HG03460 (cell line): ENCODE data around the gene EHD4.

Experiments
- ATAC-seq: cut with Tn5 transposase; IDR thresholded peaks from one replicate; pipeline ENCODE4 v1.9.1; 2021; ENCODE audit not compliant: unreplicated experiment

The EHD4 gene

DNA sequence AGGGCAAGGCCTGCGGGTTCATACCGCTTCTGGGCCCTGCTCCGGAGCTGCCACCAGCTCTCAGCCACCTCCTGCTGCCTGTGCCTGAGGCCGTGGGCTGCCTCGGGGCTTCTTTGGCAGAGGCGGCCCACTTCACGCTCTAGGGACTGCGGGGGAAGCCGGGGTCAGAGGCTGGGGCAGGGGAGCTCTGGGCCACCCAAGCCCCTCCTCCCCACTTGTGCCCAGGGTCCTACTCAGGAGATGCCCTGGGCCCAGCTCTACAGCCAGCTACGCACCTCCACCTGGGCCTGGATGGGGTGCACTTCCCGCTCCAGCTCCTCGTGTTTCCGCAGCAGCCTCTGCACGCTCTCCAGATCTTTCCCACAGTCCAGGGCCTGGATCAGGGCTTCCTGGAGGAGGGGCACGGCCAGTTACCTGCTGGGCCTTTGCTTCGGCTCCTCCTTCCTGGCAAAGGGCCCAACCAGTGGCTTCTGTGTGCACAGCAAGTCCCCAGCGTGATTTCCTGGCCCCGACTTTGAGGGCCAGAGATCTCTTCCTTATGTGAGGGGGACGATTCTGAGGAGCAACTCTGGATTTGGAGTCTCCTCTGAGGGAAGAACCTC lies 109.7 kb downstream of the EHD4 start:
- ATAC-seq, result no peak

DNA sequence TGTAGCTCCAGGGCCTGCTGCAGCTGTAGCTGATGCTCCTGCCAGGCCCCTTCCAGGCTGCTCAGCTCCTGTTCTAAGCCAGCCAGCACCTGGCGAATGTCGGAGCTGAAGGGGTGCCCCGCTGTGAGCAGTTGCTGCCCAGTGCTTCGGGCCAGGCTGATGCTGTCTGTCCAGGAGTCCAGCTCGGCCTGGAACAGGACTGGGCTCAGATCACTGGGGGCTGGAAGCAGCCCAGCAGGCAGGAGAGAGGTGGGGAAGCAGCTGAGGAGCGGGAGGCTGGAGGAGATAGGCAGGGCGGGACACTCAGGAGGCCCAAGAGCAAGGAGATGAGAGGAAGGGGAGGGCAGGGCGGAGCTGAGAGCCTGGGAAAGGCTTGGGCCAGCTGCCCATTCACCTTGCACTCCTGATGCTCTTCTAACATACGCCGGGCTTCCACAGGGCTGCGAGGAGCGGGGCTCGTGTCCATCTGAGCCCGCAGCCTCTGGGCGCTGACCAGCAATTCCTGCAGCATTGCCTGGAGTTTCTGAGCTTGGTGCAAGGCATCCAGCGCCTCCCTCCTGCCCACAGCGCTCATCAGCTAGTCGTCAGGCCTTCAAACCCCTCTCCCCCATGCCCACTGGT lies 110.5 kb downstream of the EHD4 start:
- ATAC-seq, result no peak

DNA sequence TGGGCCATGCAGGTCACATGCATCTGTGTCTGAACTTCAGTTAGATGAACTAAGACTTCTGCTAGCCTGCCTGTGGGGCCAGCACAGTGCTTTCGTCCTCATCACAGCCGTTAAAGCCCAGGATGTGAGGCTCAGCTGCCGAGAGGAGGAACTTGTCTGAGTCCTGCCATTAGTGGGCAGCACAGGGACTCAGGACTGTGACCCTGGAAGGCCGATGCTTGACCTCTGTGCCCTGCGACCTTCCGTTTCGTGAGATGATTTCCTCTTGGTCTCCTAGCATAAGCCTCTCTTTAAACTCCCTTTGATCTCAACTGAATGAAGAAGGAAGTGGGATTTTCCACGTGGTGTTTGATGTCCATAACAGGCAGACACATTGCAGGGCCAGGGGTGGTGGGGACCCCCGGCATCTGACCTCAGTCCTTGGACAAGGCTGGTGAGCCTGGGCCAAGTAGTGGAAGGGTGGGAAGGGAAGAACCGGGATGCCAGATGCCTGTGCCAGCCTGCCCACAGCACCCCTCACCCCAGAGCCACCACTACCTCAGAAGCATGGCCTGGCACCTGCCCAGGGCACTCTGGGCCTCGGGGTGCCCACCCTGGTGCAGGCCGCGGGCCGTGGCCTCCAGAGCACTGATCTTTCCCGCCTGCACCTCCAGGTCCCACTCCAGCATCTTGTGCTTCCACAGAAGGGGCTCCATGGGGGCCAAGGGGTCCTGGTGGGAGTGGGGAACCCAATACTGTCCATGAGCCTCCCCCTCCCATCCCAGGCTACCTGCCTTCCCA lies 112.1 kb downstream of the EHD4 start:
- ATAC-seq, result no peak

DNA sequence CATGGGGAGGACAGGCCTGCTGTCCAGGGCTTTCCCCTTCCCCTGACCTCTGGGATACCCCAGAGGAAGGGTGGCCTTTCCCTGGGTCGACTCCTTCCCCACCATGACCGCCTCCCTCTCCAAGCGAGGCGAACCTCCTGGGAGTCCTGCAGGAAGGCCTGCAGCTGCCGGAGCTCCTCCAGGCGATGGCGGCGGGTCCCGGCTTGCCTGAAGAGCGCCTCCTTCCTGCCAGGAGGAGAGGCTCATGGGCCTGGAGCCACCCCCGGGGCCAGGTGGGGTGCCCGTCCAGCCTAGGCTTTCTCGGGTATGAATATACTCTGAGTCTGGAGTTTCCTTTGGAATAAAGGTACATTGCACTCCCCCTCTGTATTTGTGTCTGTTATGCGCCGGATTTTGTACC lies 113.6 kb downstream of the EHD4 start:
- ATAC-seq, result no peak

DNA sequence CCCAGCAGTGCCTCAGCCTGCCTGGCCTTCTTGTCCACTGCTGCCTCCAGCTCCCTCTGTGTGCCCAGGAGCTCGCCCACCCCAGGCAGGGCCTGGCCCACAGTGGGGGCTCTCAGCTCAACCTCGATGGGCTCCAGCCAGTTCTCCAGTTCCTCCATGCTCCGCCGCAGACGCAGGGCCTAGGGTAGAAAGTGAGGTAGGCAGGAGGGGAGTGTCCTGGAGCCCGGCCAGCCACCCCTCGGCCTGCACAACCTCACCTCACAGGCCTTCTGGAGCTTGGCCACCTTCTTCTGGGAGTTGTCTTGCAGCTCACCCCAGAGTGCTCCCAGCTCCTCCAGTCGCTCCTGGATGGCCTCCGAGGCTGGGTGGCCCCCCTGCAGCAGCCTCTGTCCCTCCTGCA lies 115.0 kb downstream of the EHD4 start:
- ATAC-seq, result no peak

DNA sequence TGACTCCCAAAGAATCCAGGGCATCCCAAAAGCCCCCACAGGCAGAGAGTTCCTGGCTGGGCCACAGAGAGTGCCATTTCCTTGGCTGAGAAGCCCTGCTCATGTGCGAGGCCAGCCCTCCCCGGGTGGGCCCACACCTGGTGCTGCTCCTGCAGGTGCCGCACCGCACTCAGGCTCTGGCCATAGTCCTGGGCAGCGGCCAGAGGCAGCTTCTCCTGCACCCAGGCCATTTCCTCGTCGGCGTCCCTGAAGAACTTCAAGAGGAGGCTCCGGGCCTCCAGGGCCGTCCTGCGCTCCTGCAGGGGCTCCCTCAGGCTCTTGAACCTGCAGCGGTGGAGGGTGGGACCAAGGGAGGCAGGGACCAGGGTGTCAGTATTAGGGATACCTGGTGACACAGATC lies 115.6 kb downstream of the EHD4 start:
- no peak for ATAC-seq

DNA sequence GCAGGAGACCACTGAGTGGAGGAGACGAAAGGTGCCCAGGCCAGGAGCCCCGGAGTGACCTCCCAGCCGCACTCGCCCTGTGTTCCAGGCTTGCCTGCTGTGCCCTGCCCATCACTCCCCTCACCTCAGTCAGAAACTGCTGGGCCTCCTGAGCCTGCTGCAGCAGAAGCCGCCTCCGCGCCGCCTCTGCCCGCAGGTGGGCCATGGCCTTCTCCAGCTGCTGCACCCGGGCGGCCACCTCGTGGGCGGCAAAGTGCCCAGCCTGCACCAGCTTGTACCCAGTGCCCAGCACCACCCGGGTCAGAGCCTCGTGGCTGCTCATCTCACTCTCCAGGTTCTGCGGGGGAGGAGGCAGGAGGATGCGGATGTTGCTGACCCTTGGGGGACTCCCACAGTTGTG lies 116.1 kb downstream of the EHD4 start:
- ATAC-seq, result no peak

DNA sequence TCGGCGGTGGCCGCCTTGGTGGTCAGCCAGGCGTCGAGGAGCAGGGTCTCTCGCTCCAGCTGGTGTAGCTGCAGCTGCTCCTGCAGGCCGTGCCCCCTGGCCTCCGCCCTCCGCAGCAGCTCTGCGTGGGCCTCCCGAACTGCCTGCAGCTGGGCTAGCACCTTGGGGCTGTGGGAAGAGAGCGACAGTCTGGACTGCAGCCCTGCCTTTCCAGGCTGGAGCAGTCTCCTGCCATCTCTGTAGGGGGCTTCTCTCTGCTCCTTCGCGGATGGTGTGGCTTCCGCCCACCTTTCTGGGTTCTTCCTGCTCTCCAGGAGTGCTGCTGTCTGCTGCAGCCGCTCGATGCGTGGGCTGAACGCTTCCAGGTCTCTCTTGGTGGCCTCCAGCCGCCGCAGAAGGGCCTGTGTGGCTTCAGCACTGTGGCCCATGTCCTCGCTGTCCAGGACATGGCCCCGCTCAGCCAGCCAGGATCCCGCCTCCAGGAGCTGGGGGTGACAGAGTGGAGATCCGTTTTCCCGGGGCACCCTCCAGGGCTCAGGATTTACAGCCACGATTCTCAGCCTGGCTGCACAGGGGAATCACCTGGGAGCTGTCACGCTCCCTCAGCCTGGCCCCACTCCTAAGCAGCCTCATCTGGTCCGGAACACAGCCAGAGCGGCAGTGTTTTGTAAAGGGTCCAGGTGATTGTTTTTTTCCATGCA lies 116.9 kb downstream of the EHD4 start:
- no peak for ATAC-seq

DNA sequence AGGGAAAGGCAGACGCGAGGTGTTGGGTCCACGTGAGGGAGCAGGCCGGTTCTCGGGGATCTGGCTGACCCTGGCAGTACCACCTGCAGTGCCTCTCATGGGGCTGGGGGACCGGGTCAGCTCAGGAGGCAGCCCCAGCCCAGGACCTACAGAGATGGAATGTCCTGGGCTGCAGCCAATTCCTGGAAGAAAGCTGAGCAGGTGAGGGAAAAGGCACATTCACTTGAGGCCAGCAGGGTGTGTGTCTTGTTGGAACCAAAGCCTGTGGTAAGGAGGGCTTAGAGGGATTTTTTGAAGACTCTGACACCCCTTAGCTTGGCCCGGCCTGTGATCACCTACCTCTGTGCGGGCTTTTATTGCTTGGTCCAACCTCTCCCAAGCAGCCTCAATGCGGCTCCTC lies 117.9 kb downstream of the EHD4 start:
- ATAC-seq, result no peak

DNA sequence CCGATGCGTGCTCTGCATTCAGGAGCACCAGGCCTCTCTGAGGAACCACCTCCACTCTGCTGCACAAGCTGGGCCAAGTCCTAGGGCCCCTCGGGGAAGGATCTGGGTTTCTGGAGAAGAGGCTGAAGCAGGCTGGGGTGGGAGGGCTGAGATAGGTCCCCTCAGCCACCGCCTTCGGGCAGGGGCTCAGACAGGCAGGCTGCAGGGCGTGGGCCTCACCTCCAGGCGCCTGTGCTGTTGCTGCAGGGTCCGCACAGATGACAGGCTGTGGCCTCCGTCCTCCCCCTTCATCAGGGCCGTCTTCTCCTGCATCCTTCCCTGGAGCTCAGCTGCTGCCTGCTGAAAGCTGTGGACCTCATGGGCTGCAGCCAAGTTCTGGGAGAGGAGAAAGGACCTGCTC lies 118.5 kb downstream of the EHD4 start:
- no peak for ATAC-seq

DNA sequence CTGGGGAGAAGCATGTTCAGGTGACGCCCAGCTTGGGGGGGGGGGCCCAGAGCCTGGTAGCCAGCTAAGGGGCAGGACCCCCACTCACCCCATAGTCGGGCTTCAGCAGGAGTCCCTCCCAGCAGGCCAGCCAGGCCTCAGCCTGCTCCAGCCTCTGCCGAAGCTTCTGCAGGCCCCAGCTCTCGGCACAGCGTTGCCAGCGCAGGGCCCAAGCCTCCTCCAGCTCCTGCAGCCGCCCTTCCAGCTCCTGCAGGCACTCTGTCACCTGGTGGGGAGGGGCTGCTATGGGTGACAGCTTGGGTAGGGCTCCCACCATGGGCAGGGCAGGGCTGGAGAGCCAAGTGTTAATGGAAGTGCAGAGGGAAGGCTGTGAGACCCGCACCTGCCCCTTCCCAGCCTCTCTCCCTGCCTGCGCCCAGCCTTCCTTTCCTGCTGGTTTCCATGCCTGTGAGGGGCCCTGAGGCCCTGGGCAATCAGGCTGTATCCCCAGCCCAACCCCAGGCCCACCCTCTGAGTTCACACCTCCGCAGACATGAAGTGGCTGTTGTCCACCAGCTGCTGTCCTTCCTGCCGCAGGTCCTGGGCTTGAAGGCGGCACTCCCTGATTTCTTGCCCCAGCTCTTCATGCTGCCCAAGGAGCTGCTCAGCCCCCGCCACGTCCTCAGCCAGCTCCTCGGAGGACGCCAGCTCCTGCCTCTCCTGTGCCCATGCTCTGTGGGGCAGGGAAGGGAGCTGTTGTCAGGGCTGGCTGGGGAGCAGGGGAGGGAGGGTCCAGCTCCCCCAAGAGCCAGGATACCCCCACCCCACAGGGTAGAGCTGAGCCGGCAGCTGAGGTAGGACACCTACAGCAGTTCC lies 119.4 kb downstream of the EHD4 start:
- ATAC-seq, result no peak

DNA sequence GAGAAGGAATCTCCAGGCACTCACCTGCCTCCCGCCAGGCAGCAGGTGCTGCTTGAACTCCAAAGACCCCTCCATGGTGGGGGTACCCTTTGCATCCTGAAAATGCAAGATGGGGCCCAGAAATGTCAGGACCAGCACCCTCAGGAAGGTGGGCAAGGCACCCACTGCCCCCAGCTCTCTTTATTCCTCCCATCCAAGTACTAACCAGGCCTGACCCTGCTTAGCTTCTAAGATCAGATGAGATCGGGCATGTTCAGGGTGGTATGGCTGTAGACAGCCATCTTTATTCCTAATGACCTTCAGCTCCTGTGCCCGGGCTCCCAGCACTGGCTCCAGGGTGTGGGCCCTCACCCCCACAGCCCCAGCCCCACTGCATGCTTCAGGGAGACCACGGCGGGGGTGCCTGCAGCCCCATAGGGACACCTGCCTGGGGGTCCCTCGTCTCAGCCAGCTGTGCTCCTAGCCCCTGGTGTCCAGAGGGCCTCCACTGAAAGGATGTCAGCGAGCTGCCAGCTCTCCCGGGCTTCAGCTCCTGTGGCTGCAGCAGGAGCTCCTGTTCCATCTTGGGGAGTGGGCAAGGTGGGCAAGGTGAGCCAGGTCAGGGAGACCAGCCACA lies 120.5 kb downstream of the EHD4 start:
- no peak for ATAC-seq

DNA sequence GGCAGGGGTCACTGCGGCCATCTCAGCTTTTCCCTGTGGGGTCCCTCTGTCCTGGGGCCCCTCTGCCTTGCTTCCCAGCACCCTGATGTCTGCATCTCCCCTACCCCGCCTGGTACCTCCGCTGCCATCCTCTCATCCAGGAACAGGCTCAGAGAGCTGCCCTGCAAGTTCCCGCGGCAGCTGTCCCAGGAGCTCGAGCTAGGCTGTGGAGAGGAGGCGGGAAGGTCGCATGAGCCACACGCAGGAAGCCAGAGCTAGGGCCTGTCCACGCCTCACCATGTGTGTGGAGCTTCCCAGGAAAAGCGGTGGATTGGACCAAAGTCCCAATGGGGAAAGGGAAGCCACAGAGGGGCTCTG lies 121.2 kb downstream of the EHD4 start:
- ATAC-seq, result no peak

DNA sequence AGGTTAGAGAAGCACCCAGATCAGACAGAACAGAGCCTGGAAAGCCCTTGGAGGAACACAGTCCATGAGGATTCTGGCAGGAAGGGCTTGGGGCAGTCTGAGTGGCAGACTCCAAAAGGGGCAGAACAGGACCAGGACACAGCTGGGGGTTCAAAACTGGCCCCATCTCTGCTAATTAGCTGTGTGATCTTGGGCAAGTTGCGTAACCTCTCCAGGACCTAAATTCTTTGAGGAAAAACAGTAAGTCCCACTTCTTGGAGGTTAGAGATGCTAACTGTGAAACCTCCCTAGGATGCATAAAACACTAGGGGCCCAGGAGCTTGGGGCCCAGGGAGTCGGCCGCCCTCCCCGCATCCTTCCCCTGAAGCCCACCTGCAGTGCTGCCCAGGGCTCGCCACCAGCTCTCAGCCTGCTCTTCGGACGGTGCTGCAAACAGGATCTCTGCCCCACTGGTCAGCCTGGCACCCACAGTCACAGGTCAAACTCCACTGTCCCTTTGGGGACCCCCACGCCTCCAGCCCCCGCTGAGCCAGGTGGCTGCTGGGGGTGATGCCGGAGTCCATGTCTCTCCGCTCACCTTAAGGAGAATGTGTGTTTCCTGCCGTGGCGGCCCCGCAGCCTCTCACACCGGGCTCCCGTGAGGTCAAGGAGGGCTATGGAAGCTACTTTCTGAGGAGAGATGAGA lies 121.7 kb downstream of the EHD4 start:
- no peak for ATAC-seq

DNA sequence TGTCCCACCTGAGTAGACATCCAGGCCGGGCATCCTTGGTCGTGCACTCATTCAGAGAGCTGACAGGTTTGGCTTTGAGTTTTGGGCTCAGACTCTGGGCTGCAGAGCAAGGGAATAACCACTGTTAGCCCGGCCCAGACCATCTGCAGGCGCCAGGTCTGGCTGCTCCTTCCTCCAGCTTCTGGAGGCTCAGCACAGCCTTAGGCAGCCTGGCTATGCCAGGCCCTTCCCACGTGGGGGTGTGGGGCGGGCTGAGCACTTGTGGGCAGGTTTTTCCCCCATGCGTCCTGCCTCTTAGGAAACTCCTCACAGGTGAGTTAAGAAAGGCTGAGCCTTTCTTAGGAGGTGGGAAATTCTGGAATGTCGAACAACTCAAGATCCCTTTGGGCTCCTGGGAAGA lies 122.5 kb downstream of the EHD4 start:
- no peak for ATAC-seq

DNA sequence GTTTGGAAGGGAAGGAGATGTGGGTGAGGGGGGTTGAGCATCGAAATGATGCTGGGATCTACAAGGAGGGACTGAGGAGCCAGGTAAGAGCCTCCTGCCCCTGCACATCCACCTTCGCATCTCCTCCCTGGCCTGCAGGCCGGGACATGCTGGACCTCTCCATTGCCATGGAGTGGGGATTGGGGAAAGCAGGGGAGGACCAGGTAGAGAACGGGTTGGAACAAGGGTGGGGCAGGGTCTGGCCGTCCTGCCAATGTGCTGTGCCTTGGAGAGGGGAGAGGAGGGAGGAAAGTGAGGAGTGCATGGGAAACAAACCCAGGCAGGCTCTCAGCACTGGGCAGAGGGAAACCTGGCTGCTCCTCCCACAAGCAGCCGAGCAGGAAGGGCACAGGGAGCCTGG lies 123.2 kb downstream of the EHD4 start:
- ATAC-seq, result no peak

DNA sequence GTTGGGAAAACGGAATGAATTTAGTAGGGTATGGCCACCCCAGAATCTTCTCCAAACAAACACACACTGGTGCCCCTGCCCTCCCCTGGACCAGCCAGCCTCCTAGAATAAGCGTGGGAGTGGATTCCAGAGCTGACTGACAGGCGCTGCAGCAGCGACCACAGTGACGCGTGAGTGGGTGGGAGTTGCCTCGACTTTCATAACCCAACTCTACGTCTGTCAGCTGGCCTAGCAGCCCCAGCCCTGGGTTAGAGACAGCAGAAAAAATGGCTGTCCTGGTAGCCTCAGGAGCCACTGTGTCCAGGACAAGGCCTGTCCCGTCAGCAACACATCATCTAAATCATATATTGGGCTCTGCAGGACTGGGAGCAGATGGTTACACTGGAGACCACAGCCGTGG lies 123.7 kb downstream of the EHD4 start:
- no peak for ATAC-seq

DNA sequence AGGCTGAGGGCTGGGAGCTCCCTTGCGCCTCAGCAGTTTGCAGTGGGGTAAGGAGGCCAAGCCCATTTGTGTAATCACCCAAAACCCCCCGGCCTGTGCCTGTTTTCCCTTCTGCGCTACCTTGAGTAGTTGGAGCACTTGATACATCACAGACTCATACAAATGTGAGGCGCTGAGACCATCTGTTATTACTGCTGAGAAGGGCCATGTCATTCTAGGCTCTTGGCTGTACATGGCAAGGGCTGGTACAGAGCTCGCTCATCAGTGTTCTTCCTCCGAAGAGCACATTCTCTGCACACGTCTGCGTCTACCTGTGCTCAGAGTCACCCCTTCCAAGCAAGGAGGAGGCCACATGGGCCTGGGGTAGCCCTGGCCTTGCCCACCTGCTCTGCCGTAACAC lies 124.4 kb downstream of the EHD4 start:
- ATAC-seq, result no peak

DNA sequence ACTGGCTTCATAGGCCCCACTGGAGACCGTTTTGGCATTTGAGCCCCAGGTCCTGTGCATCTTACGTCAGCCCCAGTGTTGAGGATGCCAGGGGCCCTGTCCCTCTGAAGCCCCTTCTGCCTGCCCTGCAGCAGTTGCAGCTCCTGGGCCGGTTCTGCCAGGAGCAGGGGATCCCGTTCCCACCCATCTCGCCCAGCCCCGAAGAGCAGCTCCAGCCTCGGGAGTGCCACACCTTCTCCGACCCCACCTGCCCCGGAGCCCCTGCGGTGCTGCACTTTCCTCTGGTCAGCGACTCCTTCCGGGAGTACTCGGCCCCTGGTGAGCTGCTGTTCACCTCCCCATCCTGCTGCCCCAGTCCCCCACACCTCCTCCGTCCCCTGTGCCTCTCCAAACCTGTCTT lies 125.2 kb downstream of the EHD4 start:
- ATAC-seq, result no peak
